Fibroblast of gingiva (primary cell): ENCODE results near the gene BMERB1.
"Not testable (repeated sequence)": the region's sequence is repeated elsewhere in the genome, so short reads cannot be mapped to it uniquely, and the experiment has no call there.

Source experiments
- DNase-seq: peaks from one replicate; pipeline ENCODE4 v3.0.0-alpha.2; 2011; ENCODE audit warnings: low read depth

BMERB1 gene

DNA sequence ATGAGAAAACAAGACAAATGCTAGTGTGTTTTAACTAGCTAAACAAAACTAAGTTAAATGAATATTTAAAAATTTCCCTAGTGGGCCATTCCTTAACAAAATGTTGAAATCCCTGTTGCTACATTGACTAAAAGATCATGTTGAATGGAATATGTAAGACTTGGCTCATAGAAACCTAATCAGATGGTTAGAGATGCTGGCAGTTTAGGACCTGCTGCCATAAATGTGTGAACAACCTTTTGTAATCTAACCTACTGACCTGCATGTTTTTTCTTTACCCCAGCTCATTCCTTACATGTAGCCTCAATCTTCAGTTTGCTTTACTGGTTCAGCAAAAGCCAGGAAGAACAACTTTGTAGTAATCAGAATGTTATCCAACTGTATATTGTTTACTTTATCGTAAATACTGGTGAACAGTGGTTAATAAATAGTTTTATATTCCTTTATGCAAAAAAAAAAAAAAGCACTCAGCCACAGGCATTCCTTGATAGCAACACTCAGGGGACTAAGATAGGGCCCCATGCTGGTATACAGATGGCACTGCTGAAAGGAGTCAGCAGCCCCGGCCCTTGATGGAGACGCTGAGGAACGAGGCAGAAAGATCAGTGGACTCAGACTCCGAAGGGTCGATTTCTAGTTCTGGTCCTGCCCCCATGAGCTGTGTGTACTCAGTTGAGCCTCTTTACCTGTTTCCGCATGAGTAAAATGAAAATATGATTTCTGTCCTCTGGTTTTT is 130.4 kb downstream of the BMERB1 start:
- peak; percentile 66 for DNase-seq

DNA sequence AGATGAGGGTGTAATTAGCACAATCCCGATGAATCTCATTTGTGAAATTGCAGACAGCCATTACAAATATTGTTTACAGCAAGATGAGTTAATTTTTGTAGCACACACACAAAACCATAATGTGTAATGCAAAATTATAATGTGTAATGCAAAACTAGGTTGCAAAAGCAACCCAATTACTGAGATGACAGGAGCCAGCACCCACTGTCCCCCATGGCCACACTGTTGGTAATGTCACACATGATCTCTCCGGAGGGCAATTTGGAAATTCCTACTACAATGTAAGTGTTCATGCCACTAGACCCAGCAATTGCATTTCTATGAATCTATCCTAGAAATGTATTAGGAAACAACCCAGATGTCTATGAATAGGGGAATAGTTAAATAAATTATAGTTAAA is 131.7 kb downstream of the BMERB1 start:
- no peak for DNase-seq

DNA sequence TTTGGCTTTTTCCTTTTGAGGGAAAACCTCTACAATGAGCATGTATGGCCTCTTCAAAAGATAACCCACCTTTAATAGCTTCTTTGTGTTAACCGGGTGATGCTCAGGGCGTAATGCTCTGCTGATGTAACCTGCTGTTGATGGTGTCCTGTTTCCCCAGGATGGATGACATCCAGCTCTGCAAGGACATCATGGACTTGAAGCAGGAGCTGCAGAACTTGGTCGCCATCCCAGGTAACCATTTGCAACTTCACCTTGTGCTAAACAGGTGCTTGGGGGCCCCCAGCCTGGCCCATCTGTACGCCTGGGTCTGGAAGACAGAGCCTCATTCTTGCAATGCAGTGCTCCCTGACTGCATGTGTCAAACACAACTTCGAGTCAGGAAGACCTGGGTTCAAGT is 133.4 kb downstream of the BMERB1 start:
- DNase-seq: no peak

DNA sequence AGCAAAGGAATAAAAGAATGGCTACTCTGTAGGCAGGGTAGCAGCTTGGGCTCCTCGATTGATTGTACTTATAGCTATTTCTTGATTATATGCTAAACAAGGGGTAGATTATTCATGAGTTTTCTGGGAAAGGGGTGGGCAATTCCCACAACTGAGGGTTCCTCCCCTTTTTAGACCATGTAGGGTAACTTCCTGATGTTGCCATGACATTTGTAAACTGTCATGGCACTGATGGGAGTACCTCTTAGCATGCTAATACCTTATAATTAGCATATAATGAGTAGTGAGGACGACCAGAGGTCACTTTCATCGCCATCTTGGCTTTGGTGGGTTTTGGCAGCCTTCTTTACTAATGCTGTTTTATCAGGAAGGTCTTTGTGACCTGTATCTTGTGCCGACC is 136.3 kb downstream of the BMERB1 start:
- not testable (repeated sequence) for DNase-seq

DNA sequence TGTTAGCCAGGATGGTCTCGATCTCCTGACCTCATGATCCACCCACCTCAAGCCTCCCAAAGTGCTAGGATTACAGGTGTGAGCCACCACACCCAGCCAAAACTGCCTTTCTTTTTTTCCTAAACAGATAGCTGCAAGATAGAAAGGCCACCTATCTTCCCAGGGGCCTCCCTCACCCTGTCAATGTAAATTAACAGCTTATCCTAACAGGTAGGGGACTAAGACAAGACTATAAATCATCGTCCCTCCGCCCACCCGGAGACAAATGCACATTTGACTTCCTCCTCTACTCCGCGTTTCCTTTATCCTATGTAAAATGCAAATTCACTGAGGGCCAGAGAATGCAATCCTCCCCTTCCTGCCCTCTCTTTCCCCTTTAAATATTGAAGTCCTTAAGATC is 137.2 kb downstream of the BMERB1 start:
- DNase-seq: no peak

DNA sequence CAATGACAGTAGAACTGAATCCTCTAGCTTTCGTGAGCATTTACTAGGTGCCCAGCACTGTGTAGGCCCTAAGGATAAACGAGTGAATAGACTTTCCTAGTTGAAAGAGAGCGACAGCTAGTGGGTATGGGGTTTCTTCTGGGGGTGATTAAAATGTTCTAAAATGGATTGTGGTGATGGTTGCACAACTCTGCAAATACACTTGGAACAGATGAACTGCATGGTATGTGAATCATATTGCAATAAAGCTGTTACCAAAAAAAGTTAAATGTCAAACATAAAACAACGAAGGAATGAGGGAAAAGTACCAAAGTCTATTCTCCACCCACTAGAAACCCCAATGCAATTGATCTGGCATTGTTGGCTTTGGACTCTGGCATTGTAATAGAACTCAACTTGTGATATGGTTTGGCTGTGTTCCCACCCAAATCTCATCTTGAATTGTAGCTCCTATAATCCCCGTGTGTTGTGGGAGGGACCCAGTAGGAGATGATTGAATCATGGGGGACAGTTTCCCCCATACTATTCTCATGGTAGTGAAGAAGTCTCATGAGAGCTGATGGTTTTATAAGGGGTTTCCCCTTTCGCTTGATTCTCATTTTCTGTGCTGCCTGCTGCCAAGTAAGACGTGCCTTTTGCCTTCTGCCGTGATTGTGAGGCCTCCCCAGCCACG is 138.1 kb downstream of the BMERB1 start:
- DNase-seq: peak; percentile 92

DNA sequence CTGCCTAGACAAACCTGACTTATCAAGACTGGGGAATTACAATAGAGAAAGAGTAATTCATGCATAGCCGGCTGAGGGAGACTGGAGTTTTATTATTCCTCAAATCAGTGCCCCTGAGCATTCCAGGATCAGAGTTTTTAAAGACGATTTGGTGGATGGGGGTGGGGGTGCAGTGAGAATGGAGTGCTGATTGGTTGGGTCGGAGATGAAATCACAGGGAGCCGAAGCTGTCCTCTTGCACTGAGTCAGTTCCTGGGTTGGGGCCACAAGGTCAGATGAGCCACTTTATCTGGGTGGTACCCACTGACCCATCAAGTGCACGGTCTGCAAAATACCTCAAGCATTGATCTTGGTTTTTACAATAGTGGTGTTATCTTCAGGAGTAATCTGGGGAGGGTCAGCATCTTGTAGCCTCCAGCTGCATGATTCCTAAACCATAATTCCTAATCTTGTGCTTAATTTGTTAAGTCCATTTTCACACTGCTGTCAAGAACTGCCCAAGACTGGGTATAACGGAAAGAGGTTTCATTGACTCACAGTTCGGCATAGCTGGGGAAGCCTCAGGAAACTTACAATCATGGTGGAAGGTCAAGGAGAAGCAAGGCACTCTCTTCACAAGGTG is 139.0 kb downstream of the BMERB1 start:
- no peak for DNase-seq

DNA sequence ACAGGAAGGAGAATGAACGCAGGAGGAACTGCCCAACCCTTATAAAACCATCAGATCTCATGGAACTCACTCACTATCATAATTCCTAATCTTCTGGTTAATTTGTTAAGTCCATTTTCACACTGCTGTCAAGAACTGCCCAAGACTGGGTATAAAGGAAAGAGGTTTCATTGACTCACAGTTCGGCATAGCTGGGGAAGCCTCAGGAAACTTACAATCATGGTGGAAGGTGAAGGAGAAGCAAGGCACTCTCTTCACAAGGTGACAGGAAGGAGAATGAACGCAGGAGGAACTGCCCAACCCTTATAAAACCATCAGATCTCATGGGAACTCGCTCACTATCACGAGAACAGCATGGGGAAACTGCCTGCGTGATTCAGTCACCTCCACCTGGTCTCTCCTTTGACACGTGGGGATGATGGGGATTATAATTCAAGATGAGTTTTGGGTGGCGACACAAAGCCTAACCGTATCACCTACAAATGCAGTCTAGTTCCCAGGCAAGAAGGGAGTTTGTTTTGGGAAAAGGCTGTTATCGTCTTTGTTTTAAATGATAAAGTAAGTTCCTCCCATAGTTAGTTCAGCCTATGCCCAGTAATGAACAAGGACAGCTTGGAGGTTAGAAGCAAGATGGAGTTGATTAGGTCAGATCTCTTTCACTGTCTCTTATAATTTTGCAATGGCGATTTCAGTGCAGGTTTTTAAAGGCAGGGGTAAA is 139.7 kb downstream of the BMERB1 start:
- DNase-seq: not testable (repeated sequence)

DNA sequence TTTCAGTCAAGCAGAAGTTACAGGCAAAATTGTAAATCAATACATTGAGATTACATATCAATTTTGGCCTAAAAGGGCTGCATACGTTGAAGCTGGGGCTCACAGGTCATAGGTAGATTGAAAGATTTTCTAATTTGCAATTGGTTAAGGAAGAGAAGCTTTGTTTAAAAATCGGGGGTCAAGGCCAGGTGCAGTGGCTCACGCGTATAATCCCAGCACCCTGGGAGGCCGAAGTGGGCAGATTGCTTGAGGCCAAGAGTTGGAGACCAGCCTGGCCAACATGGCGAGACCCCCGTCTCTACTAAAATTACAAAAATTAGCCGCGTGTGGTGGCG is 140.2 kb downstream of the BMERB1 start:
- no peak for DNase-seq

DNA sequence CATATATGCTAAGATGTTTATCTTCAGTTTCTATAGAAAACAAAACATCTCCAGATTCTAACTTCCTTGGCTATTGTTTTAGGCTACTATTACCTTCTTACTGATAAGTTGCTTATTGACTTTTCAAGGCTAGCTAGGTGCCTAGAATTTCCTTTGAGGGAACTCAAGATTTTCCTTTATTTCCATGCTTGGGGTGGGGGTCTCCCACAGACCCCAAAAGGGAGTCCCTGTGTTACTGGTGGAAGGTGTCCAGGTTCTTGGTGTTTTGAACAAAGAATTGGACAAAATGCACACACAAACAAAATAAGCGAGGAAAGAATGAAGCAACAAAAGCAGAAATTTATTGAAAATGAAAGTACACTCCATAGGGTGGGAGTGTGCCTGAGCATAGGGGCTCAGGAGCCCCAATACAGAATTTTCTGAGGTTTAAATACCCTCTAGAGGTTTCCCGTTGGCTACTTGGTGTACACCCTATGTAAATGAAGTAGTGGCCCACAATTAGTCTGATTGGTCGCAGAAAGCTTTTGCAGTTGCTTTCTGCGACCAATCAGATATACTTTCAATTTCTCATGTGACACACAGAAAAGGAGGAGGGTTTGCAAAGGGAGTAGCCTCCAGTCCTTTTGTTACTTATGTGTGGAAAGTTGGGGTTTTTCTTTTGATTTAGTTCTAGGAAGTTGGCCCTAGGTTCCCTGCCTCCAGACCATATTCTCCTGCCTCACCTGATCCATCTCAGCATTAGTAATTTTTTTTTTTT is 141.1 kb downstream of the BMERB1 start:
- DNase-seq: no peak

DNA sequence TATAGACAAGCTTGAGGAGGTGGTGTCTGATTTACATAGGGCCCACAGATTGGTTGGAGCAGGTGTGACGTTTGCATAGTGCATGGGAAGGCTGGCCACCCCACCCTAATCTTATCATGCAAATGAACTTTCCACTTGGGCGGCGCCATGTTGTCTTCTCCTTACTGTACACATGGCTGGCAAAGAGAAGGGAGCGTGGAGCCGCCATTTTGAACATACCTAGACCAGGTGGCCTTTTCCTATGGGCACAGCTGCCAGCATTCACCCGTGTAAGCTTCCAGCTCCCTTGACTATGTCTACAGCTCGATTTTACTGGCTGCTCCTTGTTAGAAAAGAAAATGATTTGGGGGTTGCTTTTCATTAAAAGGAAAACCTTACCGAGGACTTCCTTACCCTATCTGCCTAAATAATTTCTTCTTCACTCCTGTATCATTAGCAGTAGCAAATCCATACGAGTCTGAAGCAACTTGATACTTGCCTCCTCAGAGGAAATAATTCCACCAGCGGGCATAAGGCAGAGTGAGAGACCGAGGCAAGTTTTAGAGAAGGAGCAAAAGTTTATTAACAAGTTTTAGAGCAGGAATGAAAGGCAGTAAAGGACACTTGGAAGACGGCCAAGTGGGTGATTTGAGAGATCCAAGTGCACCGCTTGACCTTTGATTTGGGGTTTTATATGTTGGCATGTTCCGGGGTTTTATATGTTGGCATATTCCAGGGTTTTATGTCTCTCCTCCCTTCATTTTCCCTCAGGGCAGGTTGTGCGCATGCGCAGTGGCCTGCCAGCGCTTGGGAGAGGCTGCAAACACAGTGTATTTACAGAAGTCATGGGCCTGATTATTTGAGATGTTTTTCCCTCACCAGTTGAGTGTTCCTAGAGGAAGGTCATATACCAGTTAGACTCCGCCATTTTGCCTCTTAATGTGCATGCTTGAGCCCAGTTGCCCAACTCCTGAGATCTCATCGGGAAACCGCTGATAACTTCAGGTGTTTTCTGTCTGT is 142.9 kb downstream of the BMERB1 start:
- no peak for DNase-seq

DNA sequence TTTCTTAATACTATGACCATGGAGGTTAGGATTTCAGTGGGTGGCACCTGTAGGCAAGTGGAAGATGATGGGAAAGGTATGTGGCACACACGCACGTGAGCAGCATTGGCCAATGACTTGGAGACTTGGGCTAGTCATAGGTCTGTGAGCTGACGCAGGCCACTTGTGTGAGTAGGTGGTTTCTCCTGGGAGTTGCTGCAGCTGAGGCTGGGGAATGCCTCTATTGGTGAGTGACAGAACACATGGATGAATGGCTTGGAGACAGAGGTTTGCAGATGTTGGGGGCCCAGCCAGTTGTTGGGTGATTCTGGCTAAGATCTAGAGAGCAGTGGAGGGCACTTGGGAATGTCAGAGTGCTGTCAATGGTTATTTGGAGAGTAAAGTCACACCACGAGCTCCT is 144.4 kb downstream of the BMERB1 start:
- no peak for DNase-seq

DNA sequence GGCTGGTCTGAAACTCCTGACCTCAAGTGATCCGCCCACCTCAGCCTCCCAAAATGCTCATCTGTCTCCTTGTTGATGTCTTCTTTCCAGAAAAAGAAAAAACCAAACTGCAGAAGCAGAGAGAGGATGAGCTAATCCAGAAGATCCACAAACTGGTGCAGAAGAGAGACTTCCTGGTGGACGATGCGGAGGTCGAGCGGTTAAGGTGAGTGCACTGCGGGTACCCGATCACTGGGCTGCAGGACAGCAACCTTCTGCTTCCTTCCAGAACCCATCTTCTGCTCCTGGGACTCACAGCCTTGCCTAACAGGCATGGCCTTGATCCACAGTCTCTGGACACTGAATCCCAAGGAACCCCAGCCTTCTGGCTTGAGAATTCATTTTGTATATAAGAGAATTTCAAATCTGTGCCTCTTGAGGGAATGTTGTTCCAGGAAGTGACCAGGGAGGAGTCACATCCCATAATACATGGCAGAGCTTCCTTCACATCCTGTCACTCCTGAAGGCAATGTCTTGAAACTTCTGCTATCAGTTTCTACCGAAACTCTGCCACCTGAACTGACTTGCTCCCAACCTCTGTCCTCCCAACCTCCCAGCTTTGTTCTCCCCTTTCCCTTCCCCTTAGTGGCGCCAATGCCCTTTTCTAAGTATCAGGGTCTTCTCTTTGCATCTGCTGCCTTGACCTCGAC is 146.9 kb downstream of the BMERB1 start:
- DNase-seq: no peak

DNA sequence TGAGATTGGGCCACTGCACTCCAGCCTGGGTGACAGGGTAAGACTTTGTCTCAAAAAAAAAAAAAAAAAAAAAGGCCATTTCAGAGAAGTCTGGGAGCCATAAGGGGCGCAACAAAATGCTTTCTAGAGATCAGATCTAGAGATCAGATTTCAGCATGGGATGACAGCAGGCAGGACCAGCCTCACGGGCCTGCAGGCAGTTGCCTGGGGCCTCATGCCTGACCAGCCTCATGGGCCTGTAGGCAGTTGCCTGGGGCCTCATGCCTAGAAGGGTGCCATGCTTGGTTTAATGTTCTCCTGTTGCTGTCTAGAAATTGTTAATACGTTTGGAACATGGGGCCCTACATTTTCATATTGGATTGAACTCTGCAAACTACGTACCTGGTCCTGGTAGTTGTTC is 149.1 kb downstream of the BMERB1 start:
- DNase-seq: no peak

DNA sequence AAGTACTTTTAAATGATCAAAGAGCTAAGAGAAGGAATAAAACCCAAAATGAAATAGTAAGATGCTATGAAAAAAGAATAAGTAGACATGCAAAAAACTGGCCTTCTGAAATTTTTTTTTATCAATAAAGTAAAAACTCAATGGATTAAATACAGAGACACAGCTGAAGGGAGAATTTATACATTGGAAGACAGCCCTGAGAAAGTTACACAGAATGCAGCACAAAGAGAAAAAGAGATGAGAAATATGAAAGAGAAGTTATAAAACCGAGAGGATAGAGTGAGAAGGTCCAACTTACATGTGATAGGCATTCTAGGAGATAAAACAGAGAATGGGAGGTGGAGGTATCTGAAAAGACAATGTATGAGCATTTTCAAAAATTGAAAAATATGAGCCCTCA is 151.6 kb downstream of the BMERB1 start:
- no peak for DNase-seq

DNA sequence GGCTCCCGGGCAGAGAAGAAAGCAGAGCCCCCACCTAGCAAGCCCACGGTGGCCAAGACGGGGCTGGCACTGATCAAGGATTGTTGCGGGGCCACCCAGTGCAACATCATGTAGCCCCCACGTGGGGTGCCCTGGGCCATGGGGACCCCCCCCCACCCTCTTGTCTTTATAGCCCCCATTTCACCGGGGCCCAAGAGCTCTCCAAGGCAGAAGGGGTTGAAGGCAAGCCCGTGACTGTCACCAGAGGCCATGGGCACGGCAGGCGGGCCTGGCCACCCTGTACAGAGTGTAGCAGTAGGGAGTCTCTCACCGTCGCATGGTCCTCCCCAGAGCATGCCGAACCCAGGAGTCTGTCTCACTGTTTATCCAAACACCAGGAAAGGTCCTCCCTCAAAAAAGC is 152.3 kb downstream of the BMERB1 start:
- DNase-seq: no peak

DNA sequence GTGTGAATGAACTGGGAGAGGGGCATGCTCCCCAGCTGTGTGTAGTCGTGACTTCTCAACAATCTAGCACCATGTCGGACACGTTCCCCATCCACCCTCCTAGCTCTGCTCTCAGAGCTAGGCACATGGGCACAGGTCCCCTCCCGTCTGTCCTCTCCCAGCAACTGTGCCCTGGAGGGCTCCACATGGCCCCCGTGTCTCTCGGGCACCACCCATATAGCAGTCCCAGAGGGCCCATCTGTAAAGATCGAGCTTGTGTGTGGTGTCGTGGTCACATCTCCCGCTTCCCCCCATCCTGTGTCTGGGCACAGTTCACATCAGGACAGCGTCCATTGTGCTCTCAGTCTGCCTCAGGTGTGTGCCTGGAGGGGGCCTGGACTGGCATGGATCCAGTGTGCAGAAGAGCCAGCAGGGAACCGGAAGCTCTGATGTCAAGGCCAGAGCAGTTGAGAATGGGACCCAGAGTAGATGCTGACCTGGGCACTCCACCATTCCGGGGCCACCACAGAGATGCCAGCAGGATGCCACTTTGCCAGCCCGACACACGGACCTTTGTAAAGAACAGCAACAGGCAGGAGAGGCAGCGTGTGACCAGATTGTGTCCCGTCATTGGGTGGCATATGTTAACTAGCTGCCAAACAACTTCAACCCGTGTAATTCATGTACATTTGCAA is 152.9 kb downstream of the BMERB1 start:
- DNase-seq: no peak

DNA sequence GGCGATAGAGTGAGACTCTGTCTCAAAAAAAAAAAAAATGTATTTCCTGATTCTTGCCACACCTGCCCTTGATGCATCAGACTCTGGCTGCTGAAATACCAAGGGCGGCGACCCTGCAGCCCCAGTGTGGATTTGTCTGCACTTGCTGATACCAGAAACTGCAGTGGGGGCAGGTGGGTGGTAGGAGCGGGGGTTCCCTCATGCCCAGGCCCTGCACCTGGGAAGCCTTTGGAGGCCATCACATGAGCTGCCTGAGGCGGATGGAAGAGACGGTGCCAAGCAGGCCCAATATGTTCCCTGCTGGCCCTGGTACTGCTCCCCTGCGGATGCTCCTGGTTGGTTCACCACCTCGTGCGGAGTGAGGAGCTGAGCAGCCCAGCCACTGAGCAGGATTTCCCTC is 157.9 kb downstream of the BMERB1 start:
- DNase-seq: no peak

DNA sequence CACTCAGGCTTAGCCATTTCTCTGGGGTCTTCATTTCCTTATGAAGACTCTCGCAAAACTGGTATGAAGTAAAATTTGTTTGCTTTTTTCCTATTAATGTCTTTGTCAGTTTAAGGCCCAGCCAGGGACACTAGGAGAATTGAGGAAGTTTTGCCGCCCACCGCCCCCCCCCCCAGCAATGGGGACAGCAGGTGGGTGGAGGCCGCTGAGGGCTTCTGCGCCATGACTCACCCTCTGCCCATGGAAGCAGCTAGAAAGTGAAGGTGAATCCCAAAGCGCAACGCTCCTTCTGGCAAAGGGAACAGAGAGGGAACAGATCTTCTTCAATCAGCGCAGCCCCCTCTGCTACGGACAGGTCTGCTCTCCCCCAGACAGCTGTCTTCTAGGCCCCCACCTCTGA is 158.8 kb downstream of the BMERB1 start:
- DNase-seq: no peak
